ENCODE results near the gene SEC16B.
"Not testable (repeated sequence)": the region's sequence is repeated elsewhere in the genome, so short reads cannot be mapped to it uniquely, and the experiment has no call there.

Gene SEC16B, protein sequence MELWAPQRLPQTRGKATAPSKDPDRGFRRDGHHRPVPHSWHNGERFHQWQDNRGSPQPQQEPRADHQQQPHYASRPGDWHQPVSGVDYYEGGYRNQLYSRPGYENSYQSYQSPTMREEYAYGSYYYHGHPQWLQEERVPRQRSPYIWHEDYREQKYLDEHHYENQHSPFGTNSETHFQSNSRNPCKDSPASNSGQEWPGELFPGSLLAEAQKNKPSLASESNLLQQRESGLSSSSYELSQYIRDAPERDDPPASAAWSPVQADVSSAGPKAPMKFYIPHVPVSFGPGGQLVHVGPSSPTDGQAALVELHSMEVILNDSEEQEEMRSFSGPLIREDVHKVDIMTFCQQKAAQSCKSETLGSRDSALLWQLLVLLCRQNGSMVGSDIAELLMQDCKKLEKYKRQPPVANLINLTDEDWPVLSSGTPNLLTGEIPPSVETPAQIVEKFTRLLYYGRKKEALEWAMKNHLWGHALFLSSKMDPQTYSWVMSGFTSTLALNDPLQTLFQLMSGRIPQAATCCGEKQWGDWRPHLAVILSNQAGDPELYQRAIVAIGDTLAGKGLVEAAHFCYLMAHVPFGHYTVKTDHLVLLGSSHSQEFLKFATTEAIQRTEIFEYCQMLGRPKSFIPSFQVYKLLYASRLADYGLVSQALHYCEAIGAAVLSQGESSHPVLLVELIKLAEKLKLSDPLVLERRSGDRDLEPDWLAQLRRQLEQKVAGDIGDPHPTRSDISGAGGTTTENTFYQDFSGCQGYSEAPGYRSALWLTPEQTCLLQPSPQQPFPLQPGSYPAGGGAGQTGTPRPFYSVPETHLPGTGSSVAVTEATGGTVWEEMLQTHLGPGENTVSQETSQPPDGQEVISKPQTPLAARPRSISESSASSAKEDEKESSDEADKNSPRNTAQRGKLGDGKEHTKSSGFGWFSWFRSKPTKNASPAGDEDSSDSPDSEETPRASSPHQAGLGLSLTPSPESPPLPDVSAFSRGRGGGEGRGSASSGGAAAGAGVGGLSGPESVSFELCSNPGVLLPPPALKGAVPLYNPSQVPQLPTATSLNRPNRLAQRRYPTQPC

DNA sequence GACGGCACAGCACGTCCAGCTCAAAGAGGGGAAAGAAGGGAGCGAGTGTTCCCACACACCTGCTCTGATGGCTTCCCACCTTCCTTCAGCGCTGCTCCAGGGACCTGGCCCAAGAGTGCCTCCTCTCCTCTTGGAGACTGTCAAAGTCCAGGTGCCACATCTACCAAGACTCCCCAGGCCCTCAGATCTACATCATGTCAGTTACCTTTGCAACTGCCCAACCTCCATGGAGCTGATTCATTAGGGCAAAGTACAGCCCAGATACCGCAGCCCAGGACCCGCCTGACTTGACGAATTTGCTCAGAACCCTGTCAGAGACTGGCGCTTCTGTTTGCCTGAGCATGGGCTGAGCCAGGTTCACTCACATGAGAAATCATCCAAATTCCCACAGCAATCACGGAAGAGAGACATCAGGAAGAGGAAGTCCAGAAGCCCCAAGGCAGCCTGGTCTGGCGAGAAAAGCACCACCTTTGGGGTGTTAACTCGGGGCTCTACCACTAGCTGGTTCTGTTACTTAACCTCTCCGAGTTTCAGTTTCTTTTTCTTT is at the start of gene SEC16B:
TSS of gene SEC16B (minus strand) at position 234 of the 547 bp plus-strand sequence. CDS start 2,077 bp downstream, outside the sequence.
- no peak for DNase-seq (ENCODE audit: low spot score)

DNA sequence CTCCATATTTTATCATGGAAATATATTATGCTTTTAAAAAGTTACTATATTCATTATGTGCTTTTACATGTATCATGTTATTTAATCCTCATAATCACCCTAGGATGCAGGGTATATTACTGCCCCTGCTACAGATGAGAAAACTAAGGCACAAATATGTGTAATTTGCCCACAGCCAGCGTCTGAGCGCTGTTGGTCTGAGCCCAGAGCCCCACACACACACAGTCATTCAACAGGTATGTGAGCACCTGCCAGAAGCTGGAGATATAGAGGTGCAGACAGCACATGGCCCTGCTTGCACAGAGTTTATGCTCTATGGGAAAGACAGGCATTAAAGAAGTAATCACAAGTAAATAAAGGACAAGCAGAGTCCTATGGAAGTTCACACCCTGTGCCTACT is 49.8 kb upstream of the SEC16B start:
- no peak for DNase-seq (ENCODE audit: low spot score)

DNA sequence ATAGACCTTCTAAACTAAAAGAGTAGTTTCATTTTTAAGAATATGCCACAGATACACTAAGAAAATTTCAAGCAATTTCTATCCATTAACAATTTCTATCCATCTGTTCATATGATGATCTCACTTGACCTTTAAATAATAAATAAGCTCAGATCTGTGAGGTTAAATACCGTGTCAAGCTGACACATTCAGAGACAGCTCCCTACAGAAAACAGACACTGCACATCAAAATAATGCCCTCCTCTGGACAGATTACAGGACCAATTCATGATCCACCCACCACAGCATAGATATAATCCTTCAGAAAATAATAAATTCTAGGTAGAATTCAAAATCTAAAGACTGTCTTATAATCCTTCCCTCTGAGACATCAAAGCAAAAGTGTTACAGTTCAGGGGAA is 49.4 kb upstream of the SEC16B start:
- DNase-seq (ENCODE audit: low spot score): no peak

DNA sequence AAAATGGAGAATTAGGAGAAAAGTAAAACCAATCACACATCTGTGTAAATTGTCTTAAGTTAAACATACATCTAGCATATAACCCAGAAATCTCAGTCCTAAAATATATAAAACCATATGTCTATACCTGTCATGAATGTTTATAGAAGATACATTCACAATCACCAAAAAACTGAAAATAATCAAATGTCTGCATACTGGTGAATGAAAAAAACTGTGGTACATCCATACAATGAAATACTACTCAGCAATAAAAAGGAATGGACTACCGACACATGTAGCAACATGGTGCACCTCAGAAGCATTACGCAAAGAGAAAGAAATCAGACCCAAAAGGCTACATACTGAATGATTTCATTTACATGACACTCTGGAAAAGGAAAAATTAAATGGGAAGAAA is 47.7 kb upstream of the SEC16B start:
- DNase-seq (ENCODE audit: low spot score): no peak

DNA sequence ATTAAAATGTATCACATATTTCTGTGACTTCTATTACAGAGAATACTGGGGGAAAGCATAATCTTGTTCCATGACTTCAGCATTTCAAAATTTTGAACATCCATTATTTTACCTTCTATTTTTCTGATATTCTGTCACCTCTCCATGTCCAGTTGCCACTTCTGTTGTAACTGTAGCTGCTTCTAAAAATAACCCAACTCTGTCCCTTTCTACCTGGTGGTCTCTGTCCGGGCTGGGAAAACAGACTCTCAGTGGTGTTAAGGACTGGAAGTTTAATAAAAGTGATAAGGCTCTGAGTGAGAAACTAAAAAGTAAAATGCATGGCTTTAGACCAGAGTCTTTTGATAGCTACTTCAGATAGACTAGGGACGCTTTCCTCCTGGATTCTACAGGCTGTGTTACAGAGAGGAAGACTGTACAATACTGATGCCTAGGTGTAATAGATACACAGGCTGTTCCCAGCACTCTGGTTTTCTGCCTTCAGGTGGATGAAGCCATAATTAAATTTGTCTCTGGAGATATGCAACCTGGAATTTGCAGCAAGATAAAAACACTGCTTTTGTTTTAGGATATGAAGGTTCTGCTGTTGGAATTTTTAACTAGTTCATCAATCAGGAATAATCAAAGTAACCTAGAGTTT is 42.1 kb upstream of the SEC16B start:
- DNase-seq (ENCODE audit: low spot score): no peak

DNA sequence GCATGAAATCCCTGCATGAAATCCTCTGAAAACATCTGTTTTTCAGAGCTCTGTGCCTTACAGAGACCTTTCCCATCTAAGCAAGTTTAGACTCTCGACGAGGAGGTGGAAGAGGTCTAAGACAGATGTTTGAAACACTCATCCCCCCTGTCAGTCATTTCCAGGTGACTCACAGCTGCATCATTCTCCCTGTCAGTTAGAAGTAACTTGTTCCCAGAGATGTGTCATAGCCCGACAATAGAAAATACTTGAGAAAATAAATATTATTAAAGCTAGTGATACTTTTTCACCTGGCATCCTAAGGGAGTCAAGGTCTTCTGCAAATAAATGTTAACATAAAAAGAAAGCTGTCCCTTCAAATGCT is 41.6 kb upstream of the SEC16B start:
- DNase-seq (ENCODE audit: low spot score): peak; percentile 39

DNA sequence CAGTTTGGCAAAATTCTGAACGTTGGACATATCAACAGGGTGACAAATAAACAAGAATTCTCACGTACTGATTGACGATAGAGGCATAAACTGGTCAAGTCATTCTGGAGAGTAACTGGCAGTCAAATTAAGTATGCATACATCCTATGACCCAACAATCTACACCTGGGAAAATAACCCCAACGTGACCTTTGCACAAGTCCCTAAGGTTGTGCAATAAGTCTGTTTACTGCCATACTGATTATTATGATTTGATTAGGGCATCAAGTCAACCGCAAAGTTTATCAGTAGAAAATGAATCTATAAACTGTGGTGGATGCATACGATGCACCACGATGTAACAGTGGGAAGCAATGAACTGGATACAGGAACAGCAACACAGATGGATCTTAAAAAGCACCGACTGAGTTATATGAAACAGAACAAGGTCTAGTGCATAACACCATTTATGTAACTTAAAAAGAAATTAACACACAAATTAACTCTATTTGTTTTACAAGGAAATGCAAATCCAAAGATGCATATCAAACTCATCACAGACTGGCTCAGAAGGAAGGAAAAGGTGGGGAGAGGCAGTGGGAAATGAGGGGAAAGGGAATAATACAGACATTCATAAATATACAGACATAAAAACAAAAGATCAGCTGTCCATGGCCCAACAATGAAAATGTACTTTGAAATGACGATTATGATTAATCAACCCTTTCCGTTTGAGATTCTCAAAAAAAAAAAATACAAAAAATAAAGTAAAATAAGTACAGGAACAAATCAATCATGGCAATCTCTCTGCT is 41.0 kb upstream of the SEC16B start:
- no peak for DNase-seq (ENCODE audit: low spot score)

DNA sequence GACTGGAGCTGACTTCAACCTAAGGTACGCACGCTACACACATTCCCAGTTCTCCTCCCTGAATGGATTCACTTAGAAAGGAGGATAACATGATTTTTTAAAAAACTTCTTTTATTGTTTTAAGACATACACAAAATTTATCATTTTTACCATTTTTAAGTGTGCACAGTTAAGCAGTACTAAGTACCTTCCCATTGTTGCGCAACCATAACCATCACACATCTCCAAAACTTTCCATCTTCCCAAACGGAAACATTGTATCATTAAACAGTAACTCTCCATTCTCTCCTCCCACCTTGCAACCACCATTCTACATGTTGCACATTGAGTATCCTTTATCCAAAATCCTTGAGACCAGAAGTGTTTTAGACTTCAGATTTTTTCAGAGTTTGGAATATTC is 36.2 kb upstream of the SEC16B start:
- no peak for DNase-seq (ENCODE audit: low spot score)

DNA sequence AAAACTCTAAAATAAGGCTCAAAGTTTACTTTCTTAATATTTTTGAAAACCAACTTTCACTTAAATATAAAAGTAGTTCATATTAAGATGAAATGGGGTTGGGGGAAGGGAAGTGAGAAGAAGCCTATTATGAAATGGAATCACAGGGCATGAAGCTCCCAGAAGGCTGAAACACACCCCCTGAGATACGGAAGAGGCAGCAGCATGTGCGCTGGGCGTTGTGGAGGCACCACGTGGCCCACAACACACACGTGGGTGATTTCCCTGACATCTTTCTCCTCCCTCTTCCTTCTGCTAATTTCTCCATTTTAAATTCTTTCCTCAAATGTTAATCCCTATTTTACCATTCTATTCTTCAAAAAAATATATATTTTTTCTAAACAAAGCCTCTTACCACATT is 35.6 kb upstream of the SEC16B start:
- DNase-seq (ENCODE audit: low spot score): no peak

DNA sequence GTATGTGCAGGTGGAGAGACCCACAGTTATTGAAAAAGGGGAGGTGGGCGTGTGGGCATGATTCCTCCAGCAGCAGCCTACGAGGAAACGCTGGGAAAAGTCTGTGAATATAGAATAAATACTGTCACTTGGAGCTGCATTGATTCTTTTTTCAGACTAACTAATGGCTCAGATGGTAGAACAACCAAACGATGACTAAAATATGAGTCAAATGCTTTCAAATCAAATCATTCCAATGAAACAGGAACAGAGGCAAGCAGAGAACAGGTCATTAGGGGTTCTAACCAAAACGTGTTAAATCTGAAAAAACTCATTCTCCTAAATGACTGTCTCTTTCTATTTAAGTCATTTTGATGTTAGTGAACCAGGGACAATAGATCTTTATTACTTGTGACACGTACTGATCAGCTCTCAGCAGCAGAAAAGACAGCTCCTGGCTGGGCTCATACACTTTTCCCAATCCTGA is 35.1 kb upstream of the SEC16B start:
- peak; percentile 43 for DNase-seq (ENCODE audit: low spot score)

DNA sequence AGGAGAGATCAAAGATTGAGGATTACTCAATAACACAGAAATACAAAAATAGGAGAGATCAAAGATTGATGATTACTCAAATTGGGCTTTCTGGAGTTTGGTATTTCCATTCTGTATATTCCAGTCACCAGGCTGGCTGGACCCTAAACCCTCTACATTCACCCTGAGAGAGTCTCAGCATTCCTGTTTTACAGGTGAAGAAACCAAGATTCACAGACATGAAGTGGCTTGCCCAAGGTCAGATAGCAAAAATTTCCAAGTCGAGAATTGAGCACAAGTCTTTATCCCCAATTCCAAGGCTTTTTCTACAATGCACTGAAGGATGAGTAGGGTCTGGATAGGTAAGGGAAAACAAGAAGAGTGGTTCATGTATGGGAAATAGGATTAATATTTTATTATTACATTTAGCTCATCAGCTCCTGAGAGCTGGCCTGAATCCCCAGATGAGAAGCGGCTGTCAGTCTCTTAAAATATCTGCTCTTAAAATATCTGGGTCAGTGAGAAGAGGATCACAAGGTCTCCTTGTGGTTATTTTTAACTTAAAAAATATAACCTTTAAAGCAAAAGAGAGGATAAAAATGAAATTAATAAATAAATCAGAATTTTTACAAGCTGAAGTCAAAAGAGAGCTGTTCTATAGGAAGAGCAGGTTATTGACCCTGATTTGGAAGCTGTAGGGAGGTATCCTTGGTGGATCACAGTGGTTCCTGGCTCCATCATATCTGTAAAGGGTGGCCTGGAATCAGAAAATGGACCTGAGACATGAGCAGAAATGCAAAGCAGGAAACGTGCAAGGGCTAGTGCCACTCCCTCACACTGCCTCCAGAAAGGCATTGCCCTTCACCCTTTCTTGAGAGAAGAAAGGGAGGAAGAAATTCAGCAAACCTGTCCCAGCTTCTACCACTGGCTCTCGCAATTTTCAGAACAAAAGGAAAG is 29.1 kb upstream of the SEC16B start:
- DNase-seq (ENCODE audit: low spot score): no peak

DNA sequence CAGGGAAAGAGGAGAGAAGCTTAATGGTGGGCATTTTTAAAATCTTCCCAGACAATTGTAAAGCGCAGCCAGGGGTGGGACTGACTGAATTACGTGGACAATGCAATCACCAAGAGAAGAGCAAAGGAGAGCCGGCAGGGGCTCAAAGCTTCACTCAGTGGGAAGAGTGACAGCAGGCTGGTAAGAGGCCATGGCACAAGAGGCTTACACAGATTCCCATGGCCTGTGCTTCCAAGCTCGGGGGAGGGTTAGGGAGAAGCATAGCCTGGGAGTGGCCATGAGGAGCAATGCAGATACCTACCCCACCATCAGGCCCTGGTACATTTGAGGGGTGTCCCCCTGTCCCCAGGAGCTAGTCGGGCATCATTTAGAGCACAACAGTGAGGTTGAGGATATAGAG is 27.1 kb upstream of the SEC16B start:
- DNase-seq (ENCODE audit: low spot score): no peak

DNA sequence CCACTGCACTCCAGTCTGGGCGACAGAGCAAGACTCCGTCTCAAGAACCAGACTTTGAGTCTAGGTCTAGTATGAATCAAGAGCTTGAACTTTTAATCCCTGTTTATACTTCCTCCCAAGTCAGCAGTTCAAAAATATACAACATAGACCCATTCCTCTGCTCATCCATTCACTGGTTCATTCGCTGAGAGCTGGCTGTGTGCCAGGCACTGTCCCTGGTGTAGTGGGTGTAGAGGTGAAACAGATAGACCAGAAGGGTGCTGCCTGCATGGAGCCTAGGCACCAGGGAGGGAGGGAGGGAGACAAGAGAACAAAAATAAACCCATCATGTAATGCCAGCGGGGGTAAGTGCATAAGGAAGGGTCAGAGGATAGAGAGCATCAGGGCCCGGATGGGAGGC is 25.5 kb upstream of the SEC16B start:
- no peak for DNase-seq (ENCODE audit: low spot score)

DNA sequence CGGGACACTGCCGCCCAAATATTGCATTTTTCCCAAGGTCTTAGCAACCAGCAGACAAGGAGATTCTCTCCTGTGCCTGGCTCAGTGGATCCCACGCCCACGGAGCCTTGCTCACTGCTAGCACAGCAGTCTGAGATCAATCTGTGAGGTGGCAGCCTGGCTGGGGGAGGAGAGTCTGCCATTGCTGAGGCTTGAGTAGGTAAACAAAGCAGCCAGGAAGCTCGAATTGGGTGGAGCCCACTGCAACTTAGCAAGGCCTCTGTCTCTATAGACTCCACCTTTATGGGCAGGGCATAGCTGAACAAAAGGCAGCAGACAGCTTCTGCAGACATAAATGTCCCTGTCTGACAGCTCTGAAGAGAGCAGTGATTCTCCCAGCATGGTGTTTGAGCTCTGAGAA is 16.4 kb upstream of the SEC16B start:
- DNase-seq (ENCODE audit: low spot score): not testable (repeated sequence)

DNA sequence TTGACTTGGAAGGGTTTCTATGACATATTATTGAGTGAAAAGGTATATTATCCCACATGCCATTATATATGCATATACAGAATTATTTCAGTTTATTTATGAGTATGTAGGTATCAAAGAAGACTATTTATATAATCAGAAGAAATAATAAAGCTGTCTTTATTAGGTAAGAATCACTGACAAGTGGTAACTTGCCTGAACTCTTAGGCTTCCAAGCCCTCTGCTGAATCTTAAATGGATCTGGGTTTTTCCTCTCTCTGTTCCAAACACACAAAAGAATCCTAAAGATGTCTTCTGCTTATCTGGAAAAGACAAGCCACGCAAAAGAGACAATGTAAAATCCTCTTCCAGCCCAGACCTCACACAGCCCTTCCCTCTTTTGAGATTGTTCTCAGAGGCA is 14.9 kb upstream of the SEC16B start:
- DNase-seq (ENCODE audit: low spot score): no peak

DNA sequence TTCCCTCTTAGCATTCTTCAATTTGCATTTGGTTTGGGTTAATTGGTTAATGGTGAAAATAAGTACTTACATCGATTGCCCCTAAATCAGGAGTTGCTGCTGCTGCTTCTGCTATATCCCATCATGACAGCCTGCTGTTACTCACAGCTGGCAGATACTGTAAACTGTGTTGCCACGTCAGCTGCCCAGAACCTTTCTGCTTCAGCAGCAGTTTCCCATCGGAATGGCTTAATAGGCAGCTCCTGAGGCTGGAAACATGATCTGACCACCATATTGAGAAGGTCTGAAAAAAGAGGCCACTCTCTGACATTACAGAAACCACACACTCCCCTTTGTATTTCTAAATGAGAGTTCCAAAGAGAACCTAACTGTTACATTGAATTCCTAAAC is 14.3 kb upstream of the SEC16B start:
- peak; percentile 94 for DNase-seq (ENCODE audit: low spot score)

DNA sequence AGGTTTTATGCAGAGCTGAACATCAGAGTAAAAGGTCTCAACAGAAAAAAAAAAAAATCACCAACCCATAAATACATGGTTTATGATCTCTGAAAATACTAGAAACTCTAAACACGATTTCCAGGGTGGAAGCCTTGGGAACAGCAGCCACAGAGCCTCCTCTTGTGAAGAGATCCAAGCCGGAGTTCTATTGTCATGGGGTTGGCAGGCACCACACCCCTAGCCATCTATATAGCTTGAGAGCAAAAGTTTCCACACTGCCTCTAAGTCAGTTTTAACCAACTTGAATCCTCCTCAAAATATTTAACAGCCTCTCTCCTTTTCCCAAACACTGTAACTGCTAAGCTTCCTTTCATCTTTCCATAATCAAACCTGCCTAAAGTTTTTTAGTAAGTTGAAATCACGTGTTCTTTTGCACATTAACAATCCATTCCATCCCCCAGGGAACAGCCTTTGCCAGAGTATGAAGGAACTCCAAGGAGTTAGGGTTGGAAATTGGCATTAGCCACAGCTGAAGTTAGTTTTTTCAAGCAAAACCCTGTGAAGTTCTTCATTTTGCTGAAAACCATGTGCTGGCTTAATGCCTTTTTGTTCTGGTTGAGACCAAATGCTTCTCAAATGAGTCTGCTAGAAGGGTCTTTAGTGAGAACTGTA is 13.8 kb upstream of the SEC16B start:
- peak; percentile 21 for DNase-seq (ENCODE audit: low spot score)

DNA sequence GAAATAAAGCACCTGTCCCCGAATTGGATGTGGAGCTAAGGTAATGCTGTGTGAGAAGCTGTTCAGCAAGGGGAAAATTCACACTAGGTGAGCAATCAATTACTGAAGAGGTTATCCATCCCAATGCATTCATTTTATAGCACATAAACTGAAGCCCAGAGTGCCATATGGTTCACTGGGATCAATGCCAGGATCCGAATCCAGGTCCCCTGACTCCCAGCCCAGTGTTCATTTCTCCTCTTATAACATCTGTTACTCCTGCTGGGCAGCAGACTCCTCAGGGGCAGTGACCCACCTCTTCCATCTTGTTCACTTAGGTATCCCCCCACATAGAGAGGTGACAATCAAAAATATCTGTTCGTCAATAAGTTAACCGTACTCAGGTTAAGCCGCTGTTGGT is 13.2 kb upstream of the SEC16B start:
- DNase-seq (ENCODE audit: low spot score): no peak

DNA sequence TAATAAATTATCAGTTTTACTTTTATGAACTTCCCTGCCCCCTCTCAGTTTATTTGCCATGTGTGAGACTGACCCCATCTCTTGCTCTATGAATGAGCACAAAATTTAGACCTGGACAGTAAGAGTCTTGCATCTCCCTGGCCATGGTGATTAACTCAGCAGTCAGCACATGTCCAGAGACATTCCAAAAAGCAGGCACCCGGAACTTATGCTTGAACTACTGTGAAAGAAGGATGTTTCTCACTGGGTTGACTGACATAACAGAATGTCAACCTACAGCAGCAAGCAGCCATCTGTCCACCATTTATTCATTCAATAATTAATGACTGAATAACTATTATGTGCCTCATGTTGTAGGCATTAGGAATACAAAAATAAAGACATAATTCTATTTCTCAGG is 11.3 kb upstream of the SEC16B start:
- no peak for DNase-seq (ENCODE audit: low spot score)

DNA sequence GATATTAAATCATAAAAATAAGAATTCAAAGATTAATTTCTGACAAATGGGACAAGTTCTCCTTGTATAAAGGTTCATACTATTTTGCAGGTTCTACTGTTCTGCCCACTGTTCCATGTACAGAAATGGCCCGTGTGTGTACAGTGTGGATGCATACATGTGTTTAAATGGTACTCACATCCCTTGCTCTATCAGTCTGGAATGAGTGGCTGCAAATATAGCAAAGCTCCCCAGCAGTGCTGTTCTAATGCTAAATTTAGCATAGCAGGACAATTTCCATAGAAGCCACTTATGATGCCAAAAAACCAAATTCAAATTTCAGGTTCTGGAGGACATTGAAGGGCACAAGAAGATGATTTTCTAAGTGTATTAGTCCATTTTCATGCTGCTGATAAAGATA is 9.4 kb upstream of the SEC16B start:
- DNase-seq (ENCODE audit: low spot score): no peak
